ENCODE data around the gene SNRPA1. TPM values are rescaled to one million over a fixed set of nuclear protein-coding genes. Genes with fewer than 3 reads are reported as not detected.

The SNRPA1 gene
- total RNA-seq, 4 donors from 2014 or later = 19.6 to 59.1 (median 26.2) TPM

DNA sequence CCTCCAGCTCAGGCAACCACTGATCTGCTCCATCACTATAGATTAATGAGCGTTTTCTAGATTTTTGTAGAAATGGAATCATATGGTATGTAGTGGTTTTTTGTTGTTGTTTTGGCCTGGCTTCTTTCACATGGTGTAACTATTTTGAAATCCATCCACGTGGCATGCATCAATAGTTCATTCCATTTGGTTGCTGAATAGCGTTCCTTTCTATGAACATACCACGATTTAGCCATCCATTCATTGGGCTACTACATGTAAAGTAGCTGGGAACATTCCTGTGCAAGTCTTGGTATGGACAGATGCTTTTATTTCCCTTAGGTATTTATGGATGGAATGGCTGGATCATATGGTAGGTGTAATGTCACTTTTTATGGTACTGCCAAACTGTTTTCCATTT, 32.5 kb downstream of the SNRPA1 start:
- Histone ChIP-seq H3K4me3 (no peak overlapping the region), H3K9me3 (no peaks in the 10 kb centered on the region), H3K27ac (no peak overlapping the region), H3K4me1 (peaks cover 0 to 19% of the 10 kb centered on the region in 2 donors), H3K27me3 (no peaks in the 10 kb centered on the region), H3K36me3 (no peaks in the 10 kb centered on the region)
- no peak for ATAC-seq
- TF ChIP-seq, protein P1, sequence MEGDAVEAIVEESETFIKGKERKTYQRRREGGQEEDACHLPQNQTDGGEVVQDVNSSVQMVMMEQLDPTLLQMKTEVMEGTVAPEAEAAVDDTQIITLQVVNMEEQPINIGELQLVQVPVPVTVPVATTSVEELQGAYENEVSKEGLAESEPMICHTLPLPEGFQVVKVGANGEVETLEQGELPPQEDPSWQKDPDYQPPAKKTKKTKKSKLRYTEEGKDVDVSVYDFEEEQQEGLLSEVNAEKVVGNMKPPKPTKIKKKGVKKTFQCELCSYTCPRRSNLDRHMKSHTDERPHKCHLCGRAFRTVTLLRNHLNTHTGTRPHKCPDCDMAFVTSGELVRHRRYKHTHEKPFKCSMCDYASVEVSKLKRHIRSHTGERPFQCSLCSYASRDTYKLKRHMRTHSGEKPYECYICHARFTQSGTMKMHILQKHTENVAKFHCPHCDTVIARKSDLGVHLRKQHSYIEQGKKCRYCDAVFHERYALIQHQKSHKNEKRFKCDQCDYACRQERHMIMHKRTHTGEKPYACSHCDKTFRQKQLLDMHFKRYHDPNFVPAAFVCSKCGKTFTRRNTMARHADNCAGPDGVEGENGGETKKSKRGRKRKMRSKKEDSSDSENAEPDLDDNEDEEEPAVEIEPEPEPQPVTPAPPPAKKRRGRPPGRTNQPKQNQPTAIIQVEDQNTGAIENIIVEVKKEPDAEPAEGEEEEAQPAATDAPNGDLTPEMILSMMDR (IDR thresholded peaks at IDR 0.05 in 4 of 5, conservative IDR thresholded peaks at IDR 0.05 in 1 of 5) = no peak
- no peak for TF ChIP-seq POLR2A (IDR thresholded peaks at IDR 0.05)
- in situ Hi-C loops (cut with MboI; ENCODE audit: low sequenced_read_pairs in 4 of 4) (loop anchor here (5.0 to 25.0 kb wide), 5 partner anchors 245 to 650 kb away; partner anchors contain the start of genes ASB7 (in 2 of the 4), LINS1 (in 2 of the 4) and LRRK1 (in 2 of the 4)), intact Hi-C loops (cut with DNase I; ENCODE audit: low total_unique reads) (no loop called here)
- no peak for DNase-seq

DNA sequence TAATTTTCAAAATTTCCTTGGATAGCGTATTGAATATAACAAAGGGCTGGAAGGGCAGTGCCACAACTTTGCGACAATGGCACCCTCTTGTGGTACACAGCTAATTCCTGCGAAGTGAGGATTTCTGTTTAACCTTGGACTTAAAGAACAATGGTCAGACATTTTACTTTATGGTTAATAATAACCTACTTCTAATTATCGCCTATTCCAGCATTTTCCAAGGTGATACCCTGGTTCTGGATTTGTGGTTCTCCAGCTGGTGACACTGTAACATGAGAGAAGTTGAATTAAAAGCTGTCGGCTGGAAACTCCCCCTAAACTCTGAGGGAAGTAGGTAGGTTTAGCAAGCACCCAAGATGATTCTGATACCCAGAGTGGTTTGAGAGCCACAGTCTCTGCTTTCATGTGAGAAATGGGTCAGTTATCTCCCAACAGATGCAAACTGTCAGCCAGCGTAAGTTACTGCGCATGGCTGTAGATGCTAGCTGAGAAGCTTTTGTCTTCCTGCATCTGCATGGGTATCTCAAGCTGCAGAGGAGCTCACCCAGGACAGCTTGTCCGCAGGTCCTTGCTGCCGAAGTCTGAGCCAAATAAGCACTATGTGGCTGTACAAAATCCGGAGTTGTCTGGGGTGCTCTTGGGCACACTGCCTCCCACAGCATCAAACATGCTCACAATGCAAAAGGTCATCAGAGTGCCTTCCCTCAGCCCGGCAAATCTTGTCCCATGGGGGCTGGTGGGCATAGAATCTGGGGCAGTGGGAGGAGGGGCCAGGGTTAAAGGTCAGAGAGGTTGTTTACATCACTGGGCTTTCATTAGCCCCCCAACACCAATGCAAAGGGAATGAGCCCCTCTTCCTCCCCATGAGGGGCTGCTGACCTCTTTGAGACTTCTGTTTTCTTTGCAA, 36.6 kb downstream of the SNRPA1 start:
- Histone ChIP-seq H3K4me3 (no peak overlapping the region), H3K27me3 (no peaks in the 10 kb centered on the region), H3K9me3 (no peaks in the 10 kb centered on the region), H3K4me1 (peaks cover 0 to 3% of the 10 kb centered on the region in 2 donors), H3K27ac (no peak overlapping the region), H3K36me3 (no peaks in the 10 kb centered on the region)
- peak in 1 of 2 donors; percentile 45 for DNase-seq
- TF ChIP-seq POLR2A (IDR thresholded peaks at IDR 0.05) = no peak
- TF ChIP-seq, protein P1 (IDR thresholded peaks at IDR 0.05 in 4 of 5, conservative IDR thresholded peaks at IDR 0.05 in 1 of 5) = peak; percentile 73 to 86 (median 79)
- intact Hi-C loops (cut with DNase I; ENCODE audit: low total_unique reads) (loop anchor here (1.0 to 10.0 kb wide), 5 partner anchors 134 to 914 kb away; partner anchors contain the start of genes ADAMTS17 and LRRK1), in situ Hi-C loops (cut with MboI; ENCODE audit: low sequenced_read_pairs in 4 of 4) (loop anchor here (5.0 to 25.0 kb wide), 6 partner anchors 166 to 646 kb away; partner anchors contain the start of genes ASB7 (in 2 of the 4), LINS1 (in 2 of the 4) and LRRK1 (in 2 of the 4))
- peak; percentile 67 to 82 for ATAC-seq

DNA sequence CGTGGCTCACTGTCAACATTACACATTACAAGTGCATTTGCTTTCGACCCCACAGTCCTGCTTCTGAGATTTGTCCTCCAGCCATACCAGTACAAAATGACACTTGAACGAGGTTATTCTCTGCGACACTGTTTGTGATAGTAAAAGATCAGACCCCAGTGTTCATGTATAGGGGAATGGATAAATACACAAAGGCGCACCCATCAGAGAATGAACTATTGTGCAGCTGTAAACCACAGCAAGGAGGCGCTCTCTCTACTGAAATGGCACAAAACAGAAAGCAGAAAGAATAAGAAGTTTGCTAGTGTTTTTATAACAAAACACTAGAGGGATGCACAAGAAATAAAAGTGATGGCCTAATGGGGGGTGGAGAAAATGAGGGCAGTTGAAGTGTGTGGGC, 38.3 kb downstream of the SNRPA1 start:
- no peak for TF ChIP-seq POLR2A (IDR thresholded peaks at IDR 0.05)
- TF ChIP-seq, protein P1 (IDR thresholded peaks at IDR 0.05 in 4 of 5, conservative IDR thresholded peaks at IDR 0.05 in 1 of 5) = no peak
- DNase-seq = no peak
- in situ Hi-C loops (cut with MboI; ENCODE audit: low sequenced_read_pairs in 4 of 4) = loop anchor here (5.0 to 25.0 kb wide), 6 partner anchors 164 to 644 kb away; partner anchors contain the start of genes ASB7 (in 2 of the 4), LINS1 (in 2 of the 4) and LRRK1 (in 2 of the 4)
- Histone ChIP-seq H3K27ac (no peak overlapping the region), H3K27me3 (no peaks in the 10 kb centered on the region), H3K9me3 (no peaks in the 10 kb centered on the region), H3K4me3 (no peak overlapping the region), H3K36me3 (no peaks in the 10 kb centered on the region), H3K4me1 (peaks cover 8 to 13% of the 10 kb centered on the region in 2 donors)
- no peak for ATAC-seq
- intact Hi-C loops (cut with DNase I; ENCODE audit: low total_unique reads) = loop anchor here (10.0 kb wide), 3 partner anchors 132 to 912 kb away; partner anchors contain the start of genes ADAMTS17 and LRRK1

DNA sequence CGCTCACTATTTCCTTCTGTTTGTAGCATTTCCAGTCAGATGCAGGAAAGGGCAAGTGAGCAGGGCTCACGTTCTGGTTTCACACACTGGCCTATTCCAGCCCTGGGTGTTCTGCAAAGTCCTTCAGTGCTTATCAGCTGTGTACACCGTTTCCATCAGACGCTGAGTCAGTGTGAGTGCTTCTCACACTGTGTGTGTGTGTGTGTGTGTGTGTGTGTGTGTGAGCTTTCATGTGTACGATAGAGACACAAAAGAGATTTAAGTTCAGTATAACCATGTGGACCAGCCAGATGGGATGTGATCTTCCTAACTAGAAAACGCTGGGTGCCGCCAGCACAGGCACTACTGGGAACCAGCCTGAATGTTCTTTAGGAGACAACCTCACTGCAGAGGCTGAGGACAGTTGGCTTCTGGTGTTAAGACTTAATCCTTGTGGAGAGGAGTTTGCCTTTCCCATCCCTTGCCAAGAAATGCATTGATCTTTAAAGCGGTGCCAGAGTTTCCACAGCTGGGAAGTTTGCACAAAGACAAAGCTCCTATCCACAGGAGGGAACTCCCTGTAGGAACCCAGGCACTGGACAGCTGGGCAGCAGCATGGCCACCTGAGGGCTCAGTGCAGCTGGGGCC, 39.3 kb downstream of the SNRPA1 start:
- intact Hi-C loops (cut with DNase I; ENCODE audit: low total_unique reads) (loop anchor here (10.0 kb wide), 3 partner anchors 131 to 911 kb away; partner anchors contain the start of genes ADAMTS17 and LRRK1), in situ Hi-C loops (cut with MboI; ENCODE audit: low sequenced_read_pairs in 4 of 4) (loop anchor here (5.0 to 25.0 kb wide), 6 partner anchors 163 to 643 kb away; partner anchors contain the start of genes ASB7 (in 2 of the 4), LINS1 (in 2 of the 4) and LRRK1 (in 2 of the 4))
- Histone ChIP-seq H3K36me3 (no peaks in the 10 kb centered on the region), H3K4me3 (no peak overlapping the region), H3K4me1 (peaks cover 10 to 14% of the 10 kb centered on the region in 2 donors), H3K27ac (no peak overlapping the region), H3K9me3 (no peaks in the 10 kb centered on the region), H3K27me3 (no peaks in the 10 kb centered on the region)
- DNase-seq (no peak), ATAC-seq (no peak)
- no peak for TF ChIP-seq POLR2A (IDR thresholded peaks at IDR 0.05)
- TF ChIP-seq, protein P1 (IDR thresholded peaks at IDR 0.05 in 4 of 5, conservative IDR thresholded peaks at IDR 0.05 in 1 of 5) = no peak
